Upper lobe of left lung (tissue), 4 donors: ENCODE data around the gene FILIP1L.

Source experiments
- CTCF ChIP-seq, 6 experiments: fragments of 450-650 bp in 4 of 6; fragments of 200-600 bp in 2 of 6; sonication (generic) in 2 of 6; IDR thresholded peaks; one replicate each; pipeline ENCODE4 v1.5.1; 2016 to 2019; ENCODE audit warnings: antibody characterized with exemption in 6 of 6
- EP300 ChIP-seq, 4 donors: sonication (generic); formaldehyde crosslinking; IDR thresholded peaks; one replicate each; pipeline ENCODE4 v1.5.1; 2017; ENCODE audit warnings: antibody characterized with exemption in 4 of 4, control low read depth in 2 of 4
- POLR2AphosphoS5 ChIP-seq, 2 donors: sonication (generic); formaldehyde crosslinking; IDR thresholded peaks; one replicate each; pipeline ENCODE4 v1.5.1; 2017; ENCODE audit warnings: antibody characterized with exemption in 2 of 2

- TF ChIP-seq EP300 (IDR thresholded peaks at IDR 0.05) = no peak
- TF ChIP-seq CTCF (IDR thresholded peaks at IDR 0.05) = no peak
- no peak for TF ChIP-seq POLR2AphosphoS5 (IDR thresholded peaks at IDR 0.05)
These were observed 198.3 kb downstream of the FILIP1L start for GRCh38 chr3:99915906-99916432.
